Epidermal melanocyte (primary cell): ENCODE measurements around the gene URI1.
"Not testable (repeated sequence)": the region's sequence is repeated elsewhere in the genome, so short reads cannot be mapped to it uniquely, and the experiment has no call there.

Experiments
- DNase-seq: peaks from one replicate; pipeline ENCODE4 v3.0.0; 2011; ENCODE audit warnings: low spot score; ENCODE audit not compliant: insufficient read length

The URI1 gene

DNA sequence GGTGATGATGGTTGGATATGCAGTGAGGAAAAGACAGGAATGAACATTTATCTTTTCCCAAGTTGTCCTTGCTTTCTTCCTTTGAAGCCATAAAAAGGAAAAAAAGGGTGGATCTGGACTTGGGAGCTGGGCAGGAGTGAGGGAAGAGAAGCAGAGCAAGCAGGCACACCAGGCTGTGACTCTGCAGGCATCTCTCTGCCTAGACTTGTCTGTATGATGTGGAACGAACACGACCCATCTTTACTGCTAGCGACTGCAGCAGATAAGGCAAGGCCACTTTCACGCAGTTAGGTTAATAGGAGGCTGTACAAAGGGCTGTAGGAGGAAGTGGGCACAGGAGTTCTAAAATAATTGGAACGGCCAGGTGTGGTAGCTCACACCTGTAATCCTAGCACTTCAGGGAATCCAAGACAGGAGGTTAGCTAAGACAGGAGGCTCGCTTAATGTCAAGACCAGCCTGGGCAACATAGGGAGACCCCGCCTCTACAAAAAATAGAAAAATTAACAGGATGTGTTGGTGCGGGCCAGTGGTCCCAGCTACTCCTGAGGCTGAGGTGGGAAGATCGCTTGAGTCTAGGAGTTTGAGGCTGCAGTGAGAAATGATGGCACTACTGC is 961 bp upstream of the URI1 start:
- DNase-seq: no peak

DNA sequence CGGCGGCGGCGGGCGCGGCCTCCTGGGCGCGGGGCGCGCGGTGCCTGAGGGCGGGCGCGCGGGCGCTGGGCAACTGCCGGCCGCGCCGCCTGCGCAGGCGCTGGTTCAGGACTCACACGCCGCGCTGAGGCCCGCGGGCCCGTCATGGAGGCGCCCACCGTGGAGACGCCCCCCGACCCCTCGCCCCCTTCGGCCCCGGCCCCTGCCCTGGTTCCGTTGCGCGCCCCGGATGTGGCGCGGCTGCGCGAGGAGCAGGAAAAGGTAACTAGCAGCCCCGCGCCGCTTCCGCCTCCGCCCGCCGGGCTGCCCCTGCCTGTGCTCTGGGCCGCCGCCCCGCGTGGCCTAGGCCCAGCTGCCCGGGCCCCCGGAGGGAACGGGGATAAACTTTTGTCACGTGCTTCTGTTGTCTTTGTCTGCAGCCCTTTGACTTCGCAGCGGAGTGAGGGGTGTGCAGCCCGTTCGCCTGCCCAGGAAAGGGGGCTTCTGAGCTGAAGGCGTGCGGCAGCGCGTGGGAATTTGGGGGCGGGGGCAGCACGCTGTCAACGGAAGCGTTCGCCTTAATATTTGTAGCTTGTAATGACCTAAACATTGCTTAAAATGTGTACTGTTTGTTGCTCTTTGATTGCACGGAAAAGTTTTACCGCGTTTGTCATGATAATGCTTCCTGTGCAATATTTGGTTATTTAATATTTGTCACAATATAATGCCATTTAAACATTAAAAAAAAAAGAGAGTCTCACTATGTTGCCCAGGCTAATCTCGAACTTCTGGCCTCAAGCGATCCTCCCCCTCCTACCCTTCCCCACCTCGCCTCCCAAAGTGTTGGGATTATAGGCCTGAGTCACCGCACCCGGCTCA is 594 bp downstream of the URI1 start:
- peak; percentile 49 for DNase-seq

GRCh38 chr19:29943615-29944014 is 1.6 kb downstream of the URI1 start:
- no peak for DNase-seq

DNA sequence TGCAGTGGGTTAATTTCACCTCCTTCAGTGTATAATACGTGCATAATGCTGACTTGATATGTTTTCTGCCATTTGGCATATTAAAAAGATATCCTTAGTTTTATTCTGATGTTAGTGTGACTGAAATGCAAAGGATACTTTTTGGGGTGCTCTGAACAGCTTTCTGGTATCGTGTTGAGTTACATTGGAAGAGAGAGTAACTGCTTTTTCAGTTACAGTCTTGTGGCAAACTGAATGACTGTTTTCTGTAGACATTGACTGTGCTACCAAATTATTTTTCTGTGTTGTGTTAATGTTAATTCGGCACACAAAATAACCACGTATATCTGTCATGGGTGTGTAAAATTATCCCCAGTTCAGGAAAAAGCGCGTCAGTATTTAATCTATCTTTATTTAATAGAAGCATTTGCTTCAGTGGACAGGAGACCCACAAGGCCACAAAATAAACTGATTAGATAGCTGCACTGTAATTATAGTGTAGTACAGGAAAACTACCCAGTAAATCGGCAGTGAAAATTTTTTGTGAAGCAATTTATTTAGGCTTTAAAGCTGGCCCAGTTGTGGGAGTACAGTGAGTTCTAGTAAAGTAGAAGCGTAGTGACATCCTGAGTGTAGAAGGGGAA is 2.5 kb downstream of the URI1 start:
- no peak for DNase-seq

DNA sequence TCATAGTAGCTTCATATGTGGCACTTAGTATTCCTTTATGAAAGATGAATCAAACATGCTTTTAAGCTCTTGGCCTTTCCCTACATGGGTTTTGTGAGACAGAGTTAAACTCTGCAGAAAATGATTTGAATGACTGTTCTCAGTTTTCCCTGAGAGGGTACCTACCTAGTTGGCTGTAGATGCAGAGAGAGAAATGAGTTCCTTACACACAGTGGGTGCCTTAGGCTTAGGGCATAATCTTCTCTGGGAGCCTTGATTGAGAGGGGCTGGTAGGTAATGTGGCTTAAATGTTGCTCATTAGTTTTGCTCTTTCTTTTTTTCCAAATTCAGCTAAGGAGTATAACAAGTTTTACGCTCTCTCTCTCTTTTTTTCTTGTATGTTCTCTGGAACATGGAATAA is 3.0 kb downstream of the URI1 start:
- no peak for DNase-seq

GRCh38 chr19:29945433-29945832 is 3.4 kb downstream of the URI1 start:
- no peak for DNase-seq

DNA sequence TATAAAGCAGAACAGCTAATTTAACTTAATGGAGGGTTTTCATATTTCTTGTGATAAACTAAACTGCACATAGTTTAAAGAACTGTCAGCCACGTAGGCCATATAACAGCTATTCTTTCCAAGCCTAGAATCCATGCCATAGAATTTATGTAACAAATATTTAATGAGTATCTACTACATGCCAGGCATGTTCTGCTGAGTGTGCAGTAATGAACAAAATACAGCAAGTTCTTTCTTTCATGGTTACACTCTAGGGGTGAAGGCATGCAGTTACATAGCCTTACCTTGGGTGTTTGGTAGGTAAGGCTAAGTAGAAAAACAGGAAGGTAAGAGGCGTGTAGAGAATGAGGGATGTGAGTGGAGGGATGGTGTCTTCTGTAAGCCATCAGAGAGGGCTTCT is 4.6 kb downstream of the URI1 start:
- no peak for DNase-seq

GRCh38 chr19:29947871-29948270 is 5.8 kb downstream of the URI1 start:
- DNase-seq: no peak

GRCh38 chr19:29948759-29949470 is 6.9 kb downstream of the URI1 start:
- not testable (repeated sequence) for DNase-seq

- DNase-seq: no peak
These were observed 10.1 kb downstream of the URI1 start for GRCh38 chr19:29952177-29952576.

DNA sequence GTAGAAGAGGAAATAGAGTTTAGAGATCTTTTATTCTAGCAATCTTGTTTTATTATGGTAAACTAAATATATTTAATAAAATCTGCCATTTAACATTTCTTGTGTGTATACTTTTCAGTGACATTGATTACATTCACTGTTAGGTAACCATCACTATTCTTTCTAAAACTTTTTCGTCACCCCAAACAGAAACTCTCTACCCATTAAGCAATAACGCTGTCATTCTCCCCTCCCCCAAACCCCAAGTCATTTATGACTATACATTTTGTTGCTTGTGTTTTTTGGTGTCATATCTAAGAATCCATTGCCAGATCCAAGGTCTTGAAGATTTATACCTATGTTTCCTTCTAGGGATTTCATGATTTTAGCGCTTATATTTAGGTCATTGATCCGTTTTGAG is 10.6 kb downstream of the URI1 start:
- no peak for DNase-seq

DNA sequence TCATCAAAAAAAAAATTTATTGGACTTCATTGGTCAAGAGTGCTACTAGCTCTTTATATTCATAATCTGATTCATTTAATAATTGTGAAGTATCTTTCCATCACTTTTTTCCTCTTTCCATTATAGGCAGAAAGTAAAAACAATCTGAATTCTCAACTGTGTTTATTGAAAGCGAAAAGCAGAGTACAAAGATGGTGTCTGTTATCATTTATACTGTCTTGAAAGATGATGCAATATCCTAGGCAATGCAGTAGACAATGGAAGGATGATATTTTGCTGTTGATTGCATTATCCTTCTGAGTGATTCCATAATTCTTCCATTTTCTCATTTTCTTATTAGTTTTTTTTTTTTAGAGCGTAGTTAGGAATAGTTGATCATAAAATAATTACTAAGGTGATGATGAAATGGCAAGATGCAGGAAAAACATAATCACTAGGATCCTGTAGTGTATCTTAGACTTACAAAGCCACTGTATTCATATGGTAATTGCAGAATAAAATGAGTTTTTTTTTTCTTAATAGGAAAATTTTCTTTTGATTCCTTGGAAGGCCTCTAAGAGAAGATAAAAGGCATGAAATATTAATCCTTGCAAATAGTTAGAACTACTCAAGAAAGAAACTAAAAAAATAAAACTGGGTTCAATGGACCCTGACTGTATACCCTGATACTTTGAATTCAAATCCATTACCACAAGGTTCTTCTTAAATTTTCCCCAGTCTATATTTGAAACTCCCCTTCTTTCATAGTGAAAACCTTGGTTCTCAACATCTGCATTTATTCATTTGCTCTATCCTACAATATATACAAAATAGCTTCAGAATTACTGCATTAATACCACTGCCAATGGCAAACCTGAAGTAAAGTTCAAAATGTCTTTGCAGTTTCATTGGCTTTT is 11.6 kb downstream of the URI1 start:
- DNase-seq: no peak

DNA sequence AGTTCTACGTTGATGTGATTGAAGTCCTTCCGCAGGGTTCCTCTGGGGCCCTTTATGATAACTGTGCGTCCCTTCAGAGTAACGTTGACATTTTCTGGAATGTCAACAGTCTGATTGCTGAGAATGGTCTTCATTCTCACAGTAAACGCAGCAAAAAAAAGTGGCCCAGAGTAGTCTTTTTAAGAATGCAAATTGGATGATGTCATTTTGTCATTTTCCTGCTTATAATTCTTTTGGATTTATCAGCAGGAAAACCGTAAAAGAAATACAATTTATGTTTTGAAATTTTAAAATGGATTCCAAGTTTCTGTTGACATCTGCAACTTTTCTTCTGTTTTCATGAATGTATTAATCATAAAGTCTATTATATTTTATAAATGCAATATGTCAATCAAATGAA is 14.8 kb downstream of the URI1 start:
- DNase-seq: no peak

- DNase-seq: no peak
These were observed 19.3 kb downstream of the URI1 start for GRCh38 chr19:29961311-29961710.

GRCh38 chr19:29962793-29963192 is 20.8 kb downstream of the URI1 start:
- DNase-seq: no peak

DNA sequence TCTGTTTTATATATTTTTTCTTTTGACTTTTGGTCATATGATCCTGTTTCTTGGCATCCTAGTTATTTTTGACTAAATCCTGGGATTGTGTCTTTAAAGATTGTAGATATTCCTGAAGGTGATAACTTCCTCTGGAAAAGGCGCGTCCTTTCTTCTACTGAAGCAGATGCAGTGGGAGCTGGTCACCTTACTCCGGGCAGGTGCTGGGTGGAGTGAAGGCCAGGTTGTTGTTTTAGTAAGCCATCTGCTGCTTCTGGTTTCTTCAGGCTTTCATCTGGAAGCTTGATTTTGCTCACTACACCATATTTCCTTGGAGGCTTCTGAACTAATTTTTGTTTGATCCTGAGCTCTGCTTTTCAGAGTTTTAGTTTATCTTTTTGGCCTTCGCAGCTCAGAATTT is 21.5 kb downstream of the URI1 start:
- no peak for DNase-seq

DNA sequence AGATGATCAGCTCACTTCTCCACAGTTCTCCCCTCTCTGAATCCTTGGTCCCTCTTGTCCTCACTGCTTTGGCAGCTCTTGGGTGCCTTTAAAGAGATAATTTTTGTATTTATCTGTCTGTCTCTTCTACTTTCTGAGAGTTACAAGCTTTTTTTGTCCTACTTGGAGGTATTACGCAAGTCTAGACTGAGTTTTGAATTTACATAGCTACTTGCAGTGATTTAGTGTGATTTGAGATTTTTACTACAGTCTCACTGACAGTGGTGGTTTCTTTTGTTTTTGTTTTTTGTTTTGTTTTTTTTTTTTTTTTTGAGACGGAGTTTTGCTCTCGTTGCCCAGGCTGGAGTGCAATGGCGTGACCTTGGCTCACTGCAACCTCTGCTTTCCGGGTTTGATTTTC is 22.1 kb downstream of the URI1 start:
- no peak for DNase-seq

- DNase-seq: no peak
These were observed 23.5 kb downstream of the URI1 start for GRCh38 chr19:29965492-29965891.

DNA sequence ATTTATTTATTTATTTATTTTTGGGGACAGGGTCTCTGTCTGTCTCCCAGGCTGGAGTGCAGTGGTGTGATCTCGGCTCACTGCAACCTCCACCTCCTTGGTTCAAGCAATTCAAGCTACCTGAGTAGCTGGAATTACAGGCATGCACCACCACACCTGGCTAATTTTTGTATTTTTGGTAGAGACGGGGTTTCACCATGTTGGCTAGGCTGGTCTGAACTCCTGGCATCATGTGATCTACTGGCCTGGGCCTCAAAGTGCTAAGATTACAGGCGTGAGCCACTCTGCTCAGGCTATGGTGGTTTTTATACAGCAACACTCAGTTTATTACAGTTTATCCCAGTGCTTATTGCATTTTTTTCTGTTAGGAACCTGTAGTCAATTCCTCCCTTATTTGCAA is 24.1 kb downstream of the URI1 start:
- DNase-seq: not testable (repeated sequence)

DNA sequence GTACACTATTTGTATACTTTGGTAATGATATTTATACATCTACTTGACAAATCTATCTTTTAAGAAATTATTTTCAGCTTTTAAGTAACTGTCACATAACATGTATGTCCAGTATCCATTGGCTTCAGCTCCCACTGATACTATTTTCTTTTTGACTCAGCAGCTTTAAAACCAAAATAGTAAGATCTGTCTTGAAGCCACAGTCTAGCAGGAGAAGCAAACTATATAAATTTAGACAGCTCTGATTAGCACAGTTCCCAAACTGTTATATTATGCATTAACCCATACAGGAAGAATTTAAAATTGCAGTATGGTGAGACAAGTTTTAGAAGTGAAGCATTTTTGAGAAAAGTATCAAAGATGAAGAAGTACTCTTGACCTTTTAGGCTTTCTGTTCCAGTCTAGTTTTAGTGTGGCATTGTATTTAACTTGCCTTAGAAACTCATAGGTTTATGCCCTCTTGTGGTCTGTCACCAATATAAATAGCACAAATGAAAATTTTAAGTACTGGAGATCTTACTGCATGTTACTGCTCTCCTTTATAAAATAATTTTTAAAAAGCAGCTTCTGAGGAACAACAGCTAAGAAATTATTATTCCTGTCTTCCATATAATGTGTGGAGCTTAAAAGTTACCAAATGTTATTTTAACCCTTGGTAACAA is 24.7 kb downstream of the URI1 start:
- no peak for DNase-seq
